Colon (tissue), 2 donors: Measurements from ENCODE around the gene RSF1.
"Not testable (repeated sequence)": the region's sequence is repeated elsewhere in the genome, so short reads cannot be mapped to it uniquely, and the experiment has no call there.

Experiments used
- FAIRE-seq: peaks from 2 replicates; lab custom pipeline; 2012; peaks lifted over from hg19 to GRCh38; lab: Jason Lieb, UNC
- donor health status: control.
- donor health status: control.

RSF1 gene

GRCh38 chr11:77669848-77670511 lies 150.5 kb downstream of the RSF1 start:
- FAIRE-seq = no peak

- FAIRE-seq = no peak
Observed at GRCh38 chr11:77668760-77669159, 151.8 kb downstream of the RSF1 start.

GRCh38 chr11:77665240-77665965 lies 155.1 kb downstream of the RSF1 start:
- no peak for FAIRE-seq

GRCh38 chr11:77661670-77662069 lies 158.9 kb downstream of the RSF1 start:
- FAIRE-seq = no peak

GRCh38 chr11:77660947-77661346 lies 159.6 kb downstream of the RSF1 start:
- no peak for FAIRE-seq

GRCh38 chr11:77658213-77659013 lies 162.1 kb downstream of the RSF1 start:
- no peak for FAIRE-seq

GRCh38 chr11:77656362-77656761 lies 164.2 kb downstream of the RSF1 start:
- FAIRE-seq = no peak

- no peak for FAIRE-seq
Observed at GRCh38 chr11:77654770-77655434, 165.6 kb downstream of the RSF1 start.

- FAIRE-seq = no peak
Observed at GRCh38 chr11:77650123-77650522, 170.4 kb downstream of the RSF1 start.

GRCh38 chr11:77647654-77648305 lies 172.7 kb downstream of the RSF1 start:
- no peak for FAIRE-seq

GRCh38 chr11:77644887-77645286 lies 175.6 kb downstream of the RSF1 start:
- no peak for FAIRE-seq

GRCh38 chr11:77642228-77642627 lies 178.3 kb downstream of the RSF1 start:
- no peak for FAIRE-seq

- no peak for FAIRE-seq
Observed at GRCh38 chr11:77637345-77638165, 183.0 kb downstream of the RSF1 start, which contains the start of gene CLNS1A. CLNS1A (minus strand) TSS chr11:77637794; CDS start chr11:77637714, 80 bp downstream.

GRCh38 chr11:77636731-77637344 lies 183.7 kb downstream of the RSF1 start:
- no peak for FAIRE-seq

GRCh38 chr11:77633926-77634325 lies 186.6 kb downstream of the RSF1 start:
- not testable (repeated sequence) for FAIRE-seq

- FAIRE-seq = no peak
Observed at GRCh38 chr11:77630157-77630710, 190.3 kb downstream of the RSF1 start.

- FAIRE-seq = no peak
Observed at GRCh38 chr11:77619576-77620198, 200.8 kb downstream of the RSF1 start.

- no peak for FAIRE-seq
Observed at GRCh38 chr11:77617892-77618291, 202.6 kb downstream of the RSF1 start.

- no peak for FAIRE-seq
Observed at GRCh38 chr11:77611921-77612320, 208.6 kb downstream of the RSF1 start.
